A673 (cell line): ENCODE measurements around the gene C2CD4B.

Experiments used
- CTCF ChIP-seq: fragments of 300-800, 200-600 bp; sonication (generic); conservative IDR thresholded peaks from 2 replicates; pipeline ENCODE4 v1.5.1; 2017; ENCODE audit warnings: low read depth, mild to moderate bottlenecking, antibody characterized with exemption, low read length, moderate library complexity, mixed read lengths
- EZH2 ChIP-seq: fragments of 200-600 bp; sonication (generic); IDR thresholded peaks from 2 replicates; pipeline ENCODE4 v1.6.1; 2017; ENCODE audit warnings: borderline replicate concordance, low read depth, mild to moderate bottlenecking, mixed read lengths, antibody characterized with exemption, low read length; ENCODE audit not compliant: poor library complexity, severe bottlenecking

GRCh38 chr15:62120776-62121175 is 44.3 kb downstream of the C2CD4B start:
- TF ChIP-seq CTCF = no peak
- TF ChIP-seq EZH2 = no peak
